Chondrocyte (in vitro differentiated cells): ENCODE measurements around the gene CLCN4. TPM values are rescaled to one million over a fixed set of nuclear protein-coding genes. Genes with fewer than 3 reads are reported as not detected.

Experiments
- DNase-seq: peaks from one replicate; pipeline ENCODE4 v3.0.0; 2021; ENCODE audit warnings: mixed read lengths, low spot score
- H3K27ac Mint-ChIP-seq: one replicate; pipeline ENCODE4 v1.8.0; 2021; ENCODE audit warnings: mild to moderate bottlenecking, moderate library complexity, mixed read lengths; ENCODE audit not compliant: unreplicated experiment
- H3K27me3 Mint-ChIP-seq: 2 replicates; pipeline ENCODE4 v1.8.0; 2021; ENCODE audit warnings: low read depth, mixed read lengths
- H3K36me3 Mint-ChIP-seq: 2 replicates; pipeline ENCODE4 v1.8.0; 2021; ENCODE audit warnings: low read depth, mixed read lengths
- H3K4me1 Mint-ChIP-seq: 2 replicates; pipeline ENCODE4 v1.8.0; 2021; ENCODE audit warnings: low read depth, mild to moderate bottlenecking, mixed read lengths
- H3K4me3 Mint-ChIP-seq: one replicate; pipeline ENCODE4 v1.8.0; 2021; ENCODE audit warnings: mild to moderate bottlenecking, moderate library complexity, mixed read lengths; ENCODE audit not compliant: unreplicated experiment
- H3K9me3 Mint-ChIP-seq: 2 replicates; pipeline ENCODE4 v1.8.0; 2021; ENCODE audit warnings: low read depth, mixed read lengths
- CTCF ChIP-seq: fragments of 200-600 bp; sonication (generic); IDR thresholded peaks from 2 replicates; pipeline ENCODE4 v1.5.0; 2021; ENCODE audit warnings: antibody characterized with exemption, mild to moderate bottlenecking, moderate library complexity
- long read RNA-seq: library from polyadenylated mRNA; stranded (forward); transcript quantifications from one replicate; pipeline ENCODE4 v2.0.0, GENCODE V29; 2021
- total RNA-seq: library from RNA; stranded (reverse); gene quantifications from 3 replicates; pipeline ENCODE4 v1.2.1, GENCODE V29; 2021

Gene CLCN4
- total RNA-seq = 2.2 to 4.2 TPM (median 4.2 TPM) in 3 replicates
- long read RNA-seq, partial matches to known transcripts = 1 of 2 reads
- long read RNA-seq, other reads (novel, unspliced or antisense) = 1 of 2 reads

DNA sequence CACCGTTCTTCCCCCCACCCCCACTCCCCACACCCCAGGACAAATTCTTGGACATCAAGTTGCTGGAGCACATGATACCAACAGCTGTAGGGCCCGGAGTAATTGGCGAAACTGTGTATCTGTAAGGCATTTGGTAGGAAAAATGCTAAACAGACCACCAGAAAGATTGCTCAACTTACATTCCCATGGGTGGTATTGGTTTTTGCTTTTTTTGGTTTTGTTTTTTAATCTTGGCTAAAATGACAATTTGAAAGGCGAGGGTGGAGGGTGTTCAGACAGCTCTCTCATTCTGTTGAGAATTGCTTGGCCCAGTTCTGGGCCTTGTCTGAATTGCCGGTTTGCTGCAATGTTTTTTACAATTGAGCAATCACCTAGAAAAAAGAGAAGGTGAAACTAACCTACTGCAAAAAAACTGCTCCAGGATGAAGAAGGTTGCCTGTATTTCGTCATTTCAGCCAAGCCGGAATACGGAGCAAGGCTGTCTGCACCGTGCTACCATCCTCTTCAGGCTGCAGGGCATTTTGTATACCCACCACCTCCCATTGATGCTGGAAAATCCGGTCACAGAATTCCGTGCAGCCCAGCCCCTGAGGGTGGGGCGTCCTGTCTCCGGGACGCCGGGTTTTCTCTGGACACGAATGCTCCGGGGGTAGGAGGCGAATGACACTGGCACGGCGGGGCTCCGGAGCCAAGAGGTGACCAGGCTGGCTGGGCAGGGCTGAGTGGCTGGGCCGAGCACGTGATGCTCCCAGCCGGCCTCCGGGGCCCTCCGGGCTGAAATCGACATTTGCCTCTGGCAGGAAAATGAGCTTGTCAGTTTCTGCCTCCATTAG is at the start of gene CLCN4:
Gene CLCN4, plus strand, starts transcription at position 777 of the 833 bp plus-strand sequence. CDS start 28,058 bp downstream, outside the sequence.
- peak within 1 kb of the TSS; percentile 60 for H3K27ac Mint-ChIP-seq
- DNase-seq = no peak
- H3K27me3 Mint-ChIP-seq = no peaks in the 10 kb centered on the region

DNA sequence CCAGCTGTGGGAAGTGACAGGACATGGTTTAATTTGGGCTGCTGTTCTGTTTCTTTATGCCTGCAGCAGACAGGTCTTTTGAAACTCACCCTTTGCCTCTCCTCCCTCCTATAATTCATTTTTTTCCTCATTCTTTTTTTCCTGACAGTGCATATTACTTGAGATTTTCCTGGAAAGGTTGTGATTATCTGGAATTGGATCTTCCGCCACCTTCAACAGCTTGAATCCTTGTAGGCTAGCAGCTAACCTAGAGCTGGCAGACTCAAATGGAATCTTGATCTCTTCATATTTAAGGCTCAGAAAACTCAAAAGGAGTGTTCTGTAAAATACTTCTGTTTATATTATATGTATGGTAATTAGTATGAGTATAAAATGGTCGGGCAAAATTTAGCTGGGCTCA is 49.3 kb upstream of the CLCN4 start:
- H3K9me3 Mint-ChIP-seq = no peaks in the 10 kb centered on the region
- no peak overlapping the region for H3K4me3 Mint-ChIP-seq
- H3K27ac Mint-ChIP-seq = peak overlapping the region; percentile 25
- DNase-seq = no peak
- peaks cover 20% of the 10 kb centered on the region for H3K4me1 Mint-ChIP-seq
- H3K36me3 Mint-ChIP-seq = peaks cover 5% of the 10 kb centered on the region
- H3K27me3 Mint-ChIP-seq = no peaks in the 10 kb centered on the region
- no peak for TF ChIP-seq CTCF

More for the DNA sequence above, at the start of gene CLCN4:
- Mint-ChIP-seq H3K9me3 (no peaks in the 10 kb centered on the region), H3K4me1 (peaks cover 18% of the 10 kb centered on the region), H3K4me3 (peak within 1 kb of the TSS; percentile 69), H3K36me3 (no peaks in the 10 kb centered on the region)
- no peak for TF ChIP-seq CTCF

DNA sequence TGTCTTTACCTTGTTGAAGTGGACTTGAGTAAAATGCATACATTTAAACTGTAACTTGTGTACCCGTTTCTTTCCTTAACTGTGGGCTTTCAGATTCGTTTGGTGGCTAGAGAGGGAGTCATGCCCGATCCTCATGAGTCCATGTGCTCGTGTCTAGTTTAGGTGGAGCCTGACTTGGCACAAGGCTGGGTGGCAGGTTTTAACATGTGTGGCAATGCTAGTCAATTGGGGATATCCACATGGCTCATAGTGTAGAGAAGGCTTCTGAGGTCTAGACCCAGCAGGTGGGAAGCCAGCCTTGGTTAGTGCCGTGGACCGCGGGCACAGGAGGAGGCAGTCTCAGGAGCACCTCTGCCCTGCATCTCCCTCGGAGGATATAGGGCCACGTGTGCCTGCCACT is 48.5 kb upstream of the CLCN4 start:
- H3K9me3 Mint-ChIP-seq = peaks cover 2% of the 10 kb centered on the region
- no peak overlapping the region for H3K27ac Mint-ChIP-seq

DNA sequence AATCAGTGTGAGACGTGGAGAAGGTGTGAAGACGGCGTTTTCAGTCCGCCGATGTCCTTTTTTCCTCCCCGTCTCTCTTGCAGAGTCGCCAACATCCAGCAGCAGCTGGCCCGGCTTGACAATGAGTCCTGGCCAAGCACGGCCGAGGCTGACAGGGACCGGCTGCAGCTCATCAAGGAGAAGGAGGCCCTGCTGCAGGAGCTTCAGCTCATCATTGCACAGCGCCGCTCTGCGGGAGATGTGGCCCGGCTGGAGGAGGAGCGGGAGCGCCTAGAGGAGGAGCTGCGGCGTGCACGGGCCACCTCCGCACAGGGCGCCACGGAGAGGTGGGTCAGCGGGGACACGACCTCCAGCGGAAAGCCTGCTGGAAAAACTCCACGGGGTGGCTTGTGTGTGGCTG is 47.1 kb upstream of the CLCN4 start:
- no peaks in the 10 kb centered on the region for H3K27me3 Mint-ChIP-seq
- no peak overlapping the region for H3K4me3 Mint-ChIP-seq
- TF ChIP-seq CTCF = no peak
- peaks cover 2% of the 10 kb centered on the region for H3K36me3 Mint-ChIP-seq
- peaks cover 2% of the 10 kb centered on the region for H3K9me3 Mint-ChIP-seq
- no peak overlapping the region for H3K27ac Mint-ChIP-seq
- H3K4me1 Mint-ChIP-seq = peaks cover 19% of the 10 kb centered on the region
- no peak for DNase-seq

More for the DNA sequence above, 48.5 kb upstream of the CLCN4 start:
- peaks cover 2% of the 10 kb centered on the region for H3K36me3 Mint-ChIP-seq
- no peaks in the 10 kb centered on the region for H3K27me3 Mint-ChIP-seq
- no peak for DNase-seq
- no peak for TF ChIP-seq CTCF
- peaks cover 19% of the 10 kb centered on the region for H3K4me1 Mint-ChIP-seq
- H3K4me3 Mint-ChIP-seq = no peak overlapping the region

- Mint-ChIP-seq H3K4me1 (peaks cover 19% of the 10 kb centered on the region), H3K36me3 (peaks cover 2% of the 10 kb centered on the region), H3K27me3 (no peaks in the 10 kb centered on the region), H3K4me3 (no peak overlapping the region), H3K9me3 (peaks cover 2% of the 10 kb centered on the region), H3K27ac (no peak overlapping the region)
- no peak for TF ChIP-seq CTCF
- DNase-seq = no peak
These were observed 46.3 kb upstream of the CLCN4 start for GRCh38 chrX:10110316-10110935.
